A549 (cell line): ENCODE measurements around the gene TUBA4B. TPM values are rescaled to one million over a fixed set of nuclear protein-coding genes. Genes with fewer than 3 reads are reported as not detected.

ENCODE experiments used
- ATAC-seq, 2 experiments: fragments of 200-7000 bp in 1 of 2; fragments of >200 bp in 1 of 2; cut with Nextera tagmentation in 1 of 2; cut with Tn5 transposase in 1 of 2; 3 replicates each; pipeline versions ENCODE4 v1.8.0 to v1.9.1; 2018 to 2020; ENCODE audit warnings: mild to moderate bottlenecking in 1 of 2, moderate library complexity in 1 of 2
- CTCF ChIA-PET: fragments of 300-600 bp; sonication (Branson Sonifier 250); formaldehyde crosslinking; extraction: SDS; loops from one replicate; lab custom pipeline; 2021; ENCODE audit warnings: antibody characterized with exemption, inconsistent platforms; lab: Yijun Ruan, JAX
- POLR2A ChIA-PET: fragments of 350-600 bp; formaldehyde crosslinking; extraction: SDS; loops from one replicate; lab custom pipeline; 2021; ENCODE audit warnings: antibody characterized with exemption, inconsistent platforms; lab: Yijun Ruan, JAX
- DNase-seq, 2 experiments: peaks; one replicate each; pipeline versions ENCODE4 v3.0.0 to v3.0.0-alpha.2; 2011 to 2016; ENCODE audit warnings: low read depth in 1 of 2, low spot score in 1 of 2
- FAIRE-seq: peaks from 2 replicates; lab custom pipeline; 2011; peaks lifted over from hg19 to GRCh38; lab: Jason Lieb, UNC
- H3K27ac ChIP-seq, 2 experiments: fragments of >200 bp; sonication (Bioruptor Twin); formaldehyde crosslinking; 3 replicates each; pipeline ENCODE4 v1.5.1; 2016 to 2017
- H3K4me1 ChIP-seq: fragments of >200 bp; sonication (Bioruptor Twin); formaldehyde crosslinking; 3 replicates; pipeline ENCODE4 v1.6.1; 2016
- H3K4me2 ChIP-seq: fragments of >200 bp; sonication (Bioruptor Twin); formaldehyde crosslinking; 3 replicates; pipeline ENCODE4 v1.6.1; 2016
- H3K4me3 ChIP-seq: fragments of >200 bp; sonication (Bioruptor Twin); formaldehyde crosslinking; 3 replicates; pipeline ENCODE4 v1.5.1; 2016
- H3K9me3 ChIP-seq: fragments of >200 bp; sonication (Bioruptor Twin); formaldehyde crosslinking; 3 replicates; pipeline ENCODE4 v1.6.1; 2016
- BCL3 ChIP-seq: fragments of >200 bp; sonication (Bioruptor Twin); formaldehyde crosslinking; IDR thresholded peaks from 3 replicates; pipeline ENCODE4 v1.6.1; 2016
- BHLHE40 ChIP-seq: IDR thresholded peaks from 2 replicates; pipeline ENCODE4 v1.6.1; 2012; ENCODE audit warnings: low read depth, low read length, inconsistent platforms
- CBX8 ChIP-seq: fragments of 200-600 bp; sonication (generic); IDR thresholded peaks from 2 replicates; pipeline ENCODE4 v1.6.1; 2016
- CHD2 ChIP-seq: fragments of 150-350 bp; IDR thresholded peaks from 2 replicates; pipeline ENCODE4 v1.6.1; 2014; ENCODE audit warnings: low read length; ENCODE audit not compliant: partially characterized antibody
- EHF ChIP-seq: fragments of 250-450 bp; sonication (Bioruptor Pico); IDR thresholded peaks from 2 replicates; pipeline ENCODE4 v1.5.0; 2020; ENCODE audit warnings: mild to moderate bottlenecking
- ESRRA ChIP-seq: fragments of 150-350 bp; IDR thresholded peaks from 2 replicates; pipeline ENCODE4 v1.6.1; 2014; ENCODE audit warnings: mild to moderate bottlenecking, low read length, borderline replicate concordance
- FOSL2 ChIP-seq, 2 experiments: fragments of 450-650 bp in 1 of 2; fragments of >200 bp in 1 of 2; sonication (Bioruptor Twin) in 1 of 2; formaldehyde crosslinking; IDR thresholded peaks; 2 replicates each; pipeline versions ENCODE4 v1.5.0 to v1.6.1; 2016 to 2020; ENCODE audit warnings: mild to moderate bottlenecking in 1 of 2, moderate library complexity in 1 of 2
- FOXS1 ChIP-seq: fragments of 250-450 bp; sonication (Bioruptor Pico); IDR thresholded peaks from 2 replicates; pipeline ENCODE4 v1.5.0; 2020; ENCODE audit warnings: mild to moderate bottlenecking, moderate library complexity
- HMGXB4 ChIP-seq: fragments of 250-450 bp; sonication (Bioruptor Pico); IDR thresholded peaks from 2 replicates; pipeline ENCODE4 v1.5.0; 2021; ENCODE audit warnings: mild to moderate bottlenecking, moderate library complexity, borderline replicate concordance
- HOXA7 ChIP-seq: fragments of 250-450 bp; sonication (Bioruptor Pico); IDR thresholded peaks from 2 replicates; pipeline ENCODE4 v1.5.0; 2020; ENCODE audit warnings: mild to moderate bottlenecking, moderate library complexity
- JUN ChIP-seq, 2 experiments: fragments of >200 bp; sonication (Bioruptor Twin); formaldehyde crosslinking; IDR thresholded peaks; 2 replicates in 1 of 2; 3 replicates in 1 of 2; pipeline ENCODE4 v1.6.1; 2016 to 2017
- KDM1A ChIP-seq: fragments of 200-600 bp; sonication (generic); IDR thresholded peaks from 2 replicates; pipeline ENCODE4 v1.6.1; 2016; ENCODE audit warnings: low read depth, mild to moderate bottlenecking
- MAFK ChIP-seq: fragments of 450-650 bp; IDR thresholded peaks from 2 replicates; pipeline ENCODE4 v1.6.1; 2014; ENCODE audit not compliant: partially characterized antibody
- MAX ChIP-seq: IDR thresholded peaks from 2 replicates; pipeline ENCODE4 v1.6.1; 2012
- MYC ChIP-seq: IDR thresholded peaks from 2 replicates; pipeline ENCODE4 v1.6.1; 2012; ENCODE audit warnings: mild to moderate bottlenecking, inconsistent platforms, low read length, improper control_type of control experiment, borderline replicate concordance
- NPAS2 ChIP-seq: fragments of 250-450 bp; sonication (Bioruptor Pico); IDR thresholded peaks from 2 replicates; pipeline ENCODE4 v1.8.0; 2022; ENCODE audit warnings: mild to moderate bottlenecking, moderate library complexity, borderline replicate concordance
- NR3C1 ChIP-seq: fragments of >200 bp; sonication (Bioruptor Twin); formaldehyde crosslinking; IDR thresholded peaks from 3 replicates; pipeline ENCODE4 v1.6.1; 2017
- POLR2A ChIP-seq: IDR thresholded peaks from 2 replicates; pipeline ENCODE4 v1.6.1; 2012; ENCODE audit warnings: mild to moderate bottlenecking, low read length
- RAD21 ChIP-seq, 2 experiments: fragments of >200 bp in 1 of 2; sonication (Bioruptor Twin) in 1 of 2; formaldehyde crosslinking in 1 of 2; IDR thresholded peaks in 1 of 2; conservative IDR thresholded peaks in 1 of 2; 2 replicates in 1 of 2; 3 replicates in 1 of 2; pipeline ENCODE4 v1.6.1; 2012 to 2018; ENCODE audit warnings: inconsistent platforms in 1 of 2
- RFX5 ChIP-seq: fragments of 450-650 bp; IDR thresholded peaks from 2 replicates; pipeline ENCODE4 v1.7.1; 2014; ENCODE audit warnings: antibody characterized with exemption, mild to moderate bottlenecking, moderate library complexity
- RNF2 ChIP-seq: fragments of 200-600 bp; sonication (generic); IDR thresholded peaks from 2 replicates; pipeline ENCODE4 v1.6.1; 2016; ENCODE audit warnings: low read depth, mild to moderate bottlenecking, antibody characterized with exemption, moderate library complexity, borderline replicate concordance
- SREBF2 ChIP-seq: fragments of 450-650 bp; IDR thresholded peaks from 2 replicates; pipeline ENCODE4 v1.6.1; 2014; ENCODE audit warnings: mild to moderate bottlenecking, moderate library complexity
- TFCP2L1 ChIP-seq: fragments of 250-450 bp; sonication (Bioruptor Pico); IDR thresholded peaks from 2 replicates; pipeline ENCODE4 v1.5.0; 2021; ENCODE audit warnings: mild to moderate bottlenecking
- ZC3H11A ChIP-seq: fragments of 450-650 bp; IDR thresholded peaks from 2 replicates; pipeline ENCODE4 v1.6.1; 2014; ENCODE audit warnings: antibody characterized with exemption, mild to moderate bottlenecking
- ZNF302 ChIP-seq: fragments of 250-450 bp; sonication (Bioruptor Pico); IDR thresholded peaks from 2 replicates; pipeline ENCODE4 v1.9.0; 2021; ENCODE audit warnings: inconsistent platforms, mild to moderate bottlenecking, moderate library complexity
- WGBS: methylation state at CpG from one replicate; pipeline ENCODE4 v1.1.6; 2017; ENCODE audit errors: missing lambda C conversion rate; 5-methylcytosine and 5-hydroxymethylcytosine counted together
- polyA plus RNA-seq, 4 experiments: library from polyadenylated mRNA; depleted of rRNA in 3 of 4; stranded (reverse); fragments of >200 nt; fragmentation: RNase III in 1 of 4; extraction: RNeasy Plus Mini Kit Qiagen cat#74134 plus additional on column Dnase treatment in 1 of 4; gene quantifications; 2 replicates in 3 of 4; 3 replicates in 1 of 4; pipeline ENCODE4 v1.2.3, GENCODE V29; 2011 to 2017
- TF ChIP-seq, protein P1 (sequence below): fragments of >200 bp; sonication (Bioruptor Twin); formaldehyde crosslinking; IDR thresholded peaks from 3 replicates; pipeline ENCODE4 v1.5.1; 2016
- TF ChIP-seq, protein P2 (sequence below): IDR thresholded peaks from 2 replicates; pipeline ENCODE4 v1.6.1; 2012
- TF ChIP-seq, protein P3 (sequence below): fragments of 450-650 bp; IDR thresholded peaks from 2 replicates; pipeline ENCODE4 v1.6.1; 2014; ENCODE audit warnings: antibody characterized with exemption
- TF ChIP-seq, protein P4 (sequence below): IDR thresholded peaks from 2 replicates; pipeline ENCODE4 v1.6.1; 2012; ENCODE audit warnings: low read depth, borderline replicate concordance

Gene TUBA4B
- polyA plus RNA-seq, 2 of the 4 experiments (the other 2 are of a cell fraction), result 0.71 to 0.94 TPM

- Histone ChIP-seq H3K9me3 (no peaks in the 10 kb centered on the region), H3K4me3 (no peak overlapping the region), H3K4me2 (no peak overlapping the region), H3K4me1 (peaks cover 27% of the 10 kb centered on the region), H3K27ac (peak overlapping the region in 1 of 2 experiments; percentile 21; a peak in 1 of 6 replicates)
- 84% methylated on average over 11 of the region's 12 CpGs for WGBS
- CTCF ChIA-PET, result interaction anchor here (0.9 to 16.2 kb wide), 5 partner anchors 8 to 114 kb away, joined by 3 to 540 read pairs (median 7); partner anchors contain the start of gene DNAJB2
- TF ChIP-seq ZC3H11A, result no peak
- TF ChIP-seq MAX, result no peak
- TF ChIP-seq ZNF302 (CRISPR knock-in tag), result no peak
- no peak for TF ChIP-seq RFX5
- TF ChIP-seq ESRRA, result no peak
- no peak for TF ChIP-seq CHD2
- no peak for TF ChIP-seq POLR2A
- TF ChIP-seq KDM1A, result no peak
- TF ChIP-seq FOXS1 (CRISPR knock-in tag), result no peak
- no peak for TF ChIP-seq FOSL2 (IDR thresholded peaks at IDR 0.05)
- no peak for TF ChIP-seq FOSL2 (CRISPR knock-in tag; IDR thresholded peaks at IDR 0.05)
- TF ChIP-seq, protein P1, sequence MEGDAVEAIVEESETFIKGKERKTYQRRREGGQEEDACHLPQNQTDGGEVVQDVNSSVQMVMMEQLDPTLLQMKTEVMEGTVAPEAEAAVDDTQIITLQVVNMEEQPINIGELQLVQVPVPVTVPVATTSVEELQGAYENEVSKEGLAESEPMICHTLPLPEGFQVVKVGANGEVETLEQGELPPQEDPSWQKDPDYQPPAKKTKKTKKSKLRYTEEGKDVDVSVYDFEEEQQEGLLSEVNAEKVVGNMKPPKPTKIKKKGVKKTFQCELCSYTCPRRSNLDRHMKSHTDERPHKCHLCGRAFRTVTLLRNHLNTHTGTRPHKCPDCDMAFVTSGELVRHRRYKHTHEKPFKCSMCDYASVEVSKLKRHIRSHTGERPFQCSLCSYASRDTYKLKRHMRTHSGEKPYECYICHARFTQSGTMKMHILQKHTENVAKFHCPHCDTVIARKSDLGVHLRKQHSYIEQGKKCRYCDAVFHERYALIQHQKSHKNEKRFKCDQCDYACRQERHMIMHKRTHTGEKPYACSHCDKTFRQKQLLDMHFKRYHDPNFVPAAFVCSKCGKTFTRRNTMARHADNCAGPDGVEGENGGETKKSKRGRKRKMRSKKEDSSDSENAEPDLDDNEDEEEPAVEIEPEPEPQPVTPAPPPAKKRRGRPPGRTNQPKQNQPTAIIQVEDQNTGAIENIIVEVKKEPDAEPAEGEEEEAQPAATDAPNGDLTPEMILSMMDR, result no peak
- TF ChIP-seq, protein P2, sequence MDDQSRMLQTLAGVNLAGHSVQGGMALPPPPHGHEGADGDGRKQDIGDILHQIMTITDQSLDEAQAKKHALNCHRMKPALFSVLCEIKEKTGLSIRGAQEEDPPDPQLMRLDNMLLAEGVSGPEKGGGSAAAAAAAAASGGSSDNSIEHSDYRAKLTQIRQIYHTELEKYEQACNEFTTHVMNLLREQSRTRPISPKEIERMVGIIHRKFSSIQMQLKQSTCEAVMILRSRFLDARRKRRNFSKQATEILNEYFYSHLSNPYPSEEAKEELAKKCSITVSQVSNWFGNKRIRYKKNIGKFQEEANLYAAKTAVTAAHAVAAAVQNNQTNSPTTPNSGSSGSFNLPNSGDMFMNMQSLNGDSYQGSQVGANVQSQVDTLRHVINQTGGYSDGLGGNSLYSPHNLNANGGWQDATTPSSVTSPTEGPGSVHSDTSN, result no peak
- TF ChIP-seq, protein P3, sequence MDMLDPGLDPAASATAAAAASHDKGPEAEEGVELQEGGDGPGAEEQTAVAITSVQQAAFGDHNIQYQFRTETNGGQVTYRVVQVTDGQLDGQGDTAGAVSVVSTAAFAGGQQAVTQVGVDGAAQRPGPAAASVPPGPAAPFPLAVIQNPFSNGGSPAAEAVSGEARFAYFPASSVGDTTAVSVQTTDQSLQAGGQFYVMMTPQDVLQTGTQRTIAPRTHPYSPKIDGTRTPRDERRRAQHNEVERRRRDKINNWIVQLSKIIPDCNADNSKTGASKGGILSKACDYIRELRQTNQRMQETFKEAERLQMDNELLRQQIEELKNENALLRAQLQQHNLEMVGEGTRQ, result no peak
- TF ChIP-seq NPAS2 (CRISPR knock-in tag), result no peak
- TF ChIP-seq, protein P4, sequence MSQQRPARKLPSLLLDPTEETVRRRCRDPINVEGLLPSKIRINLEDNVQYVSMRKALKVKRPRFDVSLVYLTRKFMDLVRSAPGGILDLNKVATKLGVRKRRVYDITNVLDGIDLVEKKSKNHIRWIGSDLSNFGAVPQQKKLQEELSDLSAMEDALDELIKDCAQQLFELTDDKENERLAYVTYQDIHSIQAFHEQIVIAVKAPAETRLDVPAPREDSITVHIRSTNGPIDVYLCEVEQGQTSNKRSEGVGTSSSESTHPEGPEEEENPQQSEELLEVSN, result no peak
- no peak for TF ChIP-seq NR3C1
- TF ChIP-seq EHF (CRISPR knock-in tag), result no peak
- TF ChIP-seq BHLHE40, result no peak
- no peak for TF ChIP-seq MYC
- TF ChIP-seq HMGXB4, result no peak
- FAIRE-seq (no peak), ATAC-seq (no peak), DNase-seq (no peak)
- POLR2A ChIA-PET, result interaction anchor here (1.0 kb wide), 1 partner anchor 11 kb away, joined by 5 read pairs; no protein-coding TSS in a partner anchor
Measured at GRCh38 chr2:219285373-219285735, 32.3 kb downstream of the TUBA4B start.

DNA sequence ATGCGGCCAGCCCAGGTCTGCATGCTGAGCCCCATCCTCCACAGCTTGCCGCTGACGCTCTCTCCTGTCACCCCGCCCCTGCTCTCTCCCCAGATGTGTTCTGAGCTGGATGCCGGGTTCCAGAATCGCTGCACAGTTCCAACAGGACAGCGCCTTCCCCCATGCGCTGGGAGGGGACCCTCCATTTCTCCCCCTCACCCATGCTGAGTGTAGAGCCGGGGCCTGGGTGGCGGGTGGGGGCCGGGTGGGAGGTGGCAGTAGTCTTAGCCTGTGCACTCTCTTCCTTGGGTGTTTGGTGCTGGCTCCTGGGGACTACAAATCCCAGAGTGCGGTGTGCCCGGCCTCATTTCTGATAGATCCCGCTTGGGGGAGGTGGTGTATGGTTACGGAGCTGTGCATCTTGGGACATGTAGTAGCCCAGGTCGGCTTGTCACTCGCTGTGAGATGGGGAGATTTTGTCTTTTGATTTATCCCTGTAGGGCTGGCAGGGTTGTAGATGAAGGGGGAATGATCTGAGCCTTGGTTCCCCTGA, 32.9 kb downstream of the TUBA4B start:
- ChIA-PET POLR2A (interaction anchor here (0.8 to 1.2 kb wide), 2 partner anchors 12 to 22 kb away, joined by 3 to 4 read pairs; no protein-coding TSS in a partner anchor), CTCF (interaction anchor here (0.8 to 16.2 kb wide), 8 partner anchors 8 to 115 kb away, joined by 3 to 540 read pairs (median 6); partner anchors contain the start of gene DNAJB2)
- ATAC-seq (0 out of 6 replicates have a peak, but pooled peaks of 1 of the 2 experiments have one; percentile 7), FAIRE-seq (no peak), DNase-seq (no peak)
- no peak overlapping the region for H3K4me2 ChIP-seq
- peaks cover 21% of the 10 kb centered on the region for H3K4me1 ChIP-seq
- 91% methylated on average over 13 of the region's 17 CpGs for WGBS
- no peaks in the 10 kb centered on the region for H3K9me3 ChIP-seq
- H3K27ac ChIP-seq, result peak overlapping the region in 1 of 2 experiments; percentile 36; a peak in 1 of 6 replicates
- TF ChIP-seq, protein P4, result no peak
- no peak for TF ChIP-seq HOXA7
- TF ChIP-seq RAD21 (conservative IDR thresholded peaks at IDR 0.05 in 1 of 2, IDR thresholded peaks at IDR 0.05 in 1 of 2), result no peak
- no peak for TF ChIP-seq SREBF2
- TF ChIP-seq ZNF302 (CRISPR knock-in tag), result no peak
- TF ChIP-seq RNF2, result no peak
- TF ChIP-seq MAFK, result no peak
- no peak for TF ChIP-seq FOXS1 (CRISPR knock-in tag)
- no peak for TF ChIP-seq TFCP2L1 (CRISPR knock-in tag)
- TF ChIP-seq BCL3, result no peak
- no peak for TF ChIP-seq BHLHE40
- no peak for TF ChIP-seq JUN (IDR thresholded peaks at IDR 0.05)
- TF ChIP-seq CBX8, result no peak
- H3K4me3 ChIP-seq, result no peak overlapping the region
